ENCODE data around the gene RBM22. TPM values are rescaled to one million over a fixed set of nuclear protein-coding genes. Genes with fewer than 3 reads are reported as not detected.
A peak's percentile ranks its signal among the peaks of the same experiment; 100 is the strongest.

RBM22 gene
- total RNA-seq, 1 donor from 2014 or later = 43.6 TPM

GRCh38 chr5:150734579-150735384 lies 33.9 kb upstream of the RBM22 start:
- Mint-ChIP-seq H3K9me3 (ENCODE audit: unreplicated experiment) (peaks cover 9% of the 10 kb centered on the region), H3K36me3 (ENCODE audit: unreplicated experiment) (peaks cover 67% of the 10 kb centered on the region)

GRCh38 chr5:150731669-150732242 lies 30.9 kb upstream of the RBM22 start:
- no peaks in the 10 kb centered on the region for H3K27me3 Mint-ChIP-seq (ENCODE audit: unreplicated experiment)

More at GRCh38 chr5:150734579-150735384, 33.9 kb upstream of the RBM22 start:
- no peaks in the 10 kb centered on the region for H3K27me3 Mint-ChIP-seq (ENCODE audit: unreplicated experiment)
- no peak overlapping the region for H3K4me3 Mint-ChIP-seq (ENCODE audit: unreplicated experiment)
- DNase-seq (ENCODE audit: extremely low spot score, unreplicated experiment) = no peak
- no peak for TF ChIP-seq CTCF (IDR thresholded peaks at IDR 0.05)
- H3K27ac Mint-ChIP-seq (ENCODE audit: unreplicated experiment) = no peak overlapping the region
- H3K4me1 Mint-ChIP-seq (ENCODE audit: unreplicated experiment) = peaks cover 1% of the 10 kb centered on the region

GRCh38 chr5:150729859-150730258 lies 29.0 kb upstream of the RBM22 start:
- no peak for DNase-seq (ENCODE audit: extremely low spot score, unreplicated experiment)
- H3K9me3 Mint-ChIP-seq (ENCODE audit: unreplicated experiment) = no peaks in the 10 kb centered on the region
- no peak overlapping the region for H3K4me3 Mint-ChIP-seq (ENCODE audit: unreplicated experiment)
- no peak overlapping the region for H3K27ac Mint-ChIP-seq (ENCODE audit: unreplicated experiment)
- TF ChIP-seq CTCF (IDR thresholded peaks at IDR 0.05) = no peak
- peaks cover 47% of the 10 kb centered on the region for H3K36me3 Mint-ChIP-seq (ENCODE audit: unreplicated experiment)
- H3K27me3 Mint-ChIP-seq (ENCODE audit: unreplicated experiment) = no peaks in the 10 kb centered on the region
- H3K4me1 Mint-ChIP-seq (ENCODE audit: unreplicated experiment) = no peaks in the 10 kb centered on the region

More at GRCh38 chr5:150731669-150732242, 30.9 kb upstream of the RBM22 start:
- Mint-ChIP-seq H3K27ac (ENCODE audit: unreplicated experiment) (no peak overlapping the region), H3K4me3 (ENCODE audit: unreplicated experiment) (no peak overlapping the region), H3K4me1 (ENCODE audit: unreplicated experiment) (no peaks in the 10 kb centered on the region), H3K9me3 (ENCODE audit: unreplicated experiment) (peaks cover 9% of the 10 kb centered on the region), H3K36me3 (ENCODE audit: unreplicated experiment) (peaks cover 62% of the 10 kb centered on the region)
- TF ChIP-seq CTCF (IDR thresholded peaks at IDR 0.05) = no peak
- no peak for DNase-seq (ENCODE audit: extremely low spot score, unreplicated experiment)

- Mint-ChIP-seq H3K36me3 (ENCODE audit: unreplicated experiment) (peaks cover 50% of the 10 kb centered on the region), H3K4me3 (ENCODE audit: unreplicated experiment) (no peak overlapping the region), H3K9me3 (ENCODE audit: unreplicated experiment) (no peaks in the 10 kb centered on the region), H3K4me1 (ENCODE audit: unreplicated experiment) (no peaks in the 10 kb centered on the region), H3K27ac (ENCODE audit: unreplicated experiment) (no peak overlapping the region), H3K27me3 (ENCODE audit: unreplicated experiment) (no peaks in the 10 kb centered on the region)
- DNase-seq (ENCODE audit: extremely low spot score, unreplicated experiment) = no peak
- TF ChIP-seq CTCF (IDR thresholded peaks at IDR 0.05) = no peak
Measured at GRCh38 chr5:150723845-150724244, 23.0 kb upstream of the RBM22 start.

GRCh38 chr5:150710165-150710564 lies 9.3 kb upstream of the RBM22 start:
- H3K9me3 Mint-ChIP-seq (ENCODE audit: unreplicated experiment) = no peaks in the 10 kb centered on the region
- H3K36me3 Mint-ChIP-seq (ENCODE audit: unreplicated experiment) = peaks cover 30% of the 10 kb centered on the region
- TF ChIP-seq CTCF (IDR thresholded peaks at IDR 0.05) = peak; percentile 45
- no peak overlapping the region for H3K4me3 Mint-ChIP-seq (ENCODE audit: unreplicated experiment)
- H3K27me3 Mint-ChIP-seq (ENCODE audit: unreplicated experiment) = no peaks in the 10 kb centered on the region
- H3K4me1 Mint-ChIP-seq (ENCODE audit: unreplicated experiment) = no peaks in the 10 kb centered on the region
- no peak overlapping the region for H3K27ac Mint-ChIP-seq (ENCODE audit: unreplicated experiment)
- DNase-seq (ENCODE audit: extremely low spot score, unreplicated experiment) = no peak

All from osteocyte (in vitro differentiated cells).